Muscle of arm (tissue), 12 donors: Measurements from ENCODE around the gene SPAG16. TPM values are rescaled to one million over a fixed set of nuclear protein-coding genes. Genes with fewer than 3 reads are reported as not detected.

Source experiments
- DNase-seq: peaks from one replicate; pipeline ENCODE4 v3.0.0-alpha.2; 2013
- polyA plus RNA-seq, 12 donors: library from polyadenylated mRNA; unstranded; fragments of 120-200 nt; gene quantifications; one replicate each; pipeline ENCODE4 v1.2.1, GENCODE V29; 2013; ENCODE audit not compliant: insufficient read length in 12 of 12

The SPAG16 gene
- polyA plus RNA-seq, 12 donors, result 16.0 to 36.6 (median 21.1) TPM; not detected in 1

- no peak for DNase-seq
Measured at GRCh38 chr2:214247531-214247930, 963.3 kb downstream of the SPAG16 start.

- no peak for DNase-seq
Measured at GRCh38 chr2:214255046-214255445, 970.8 kb downstream of the SPAG16 start.

GRCh38 chr2:214261683-214262082 is 977.4 kb downstream of the SPAG16 start:
- no peak for DNase-seq

GRCh38 chr2:214264171-214264570 is 979.9 kb downstream of the SPAG16 start:
- no peak for DNase-seq

GRCh38 chr2:214265991-214266489 is 981.8 kb downstream of the SPAG16 start:
- DNase-seq, result no peak

GRCh38 chr2:214277880-214278279 is 993.6 kb downstream of the SPAG16 start:
- no peak for DNase-seq

- DNase-seq, result no peak
Measured at GRCh38 chr2:214286011-214286410, 1001.7 kb downstream of the SPAG16 start.

- no peak for DNase-seq
Measured at GRCh38 chr2:214293593-214293992, 1009.3 kb downstream of the SPAG16 start.

- DNase-seq, result no peak
Measured at GRCh38 chr2:214294426-214294825, 1010.2 kb downstream of the SPAG16 start.

- DNase-seq, result no peak
Measured at GRCh38 chr2:214297423-214297822, 1013.2 kb downstream of the SPAG16 start.

GRCh38 chr2:214310319-214310718 is 1026.1 kb downstream of the SPAG16 start:
- DNase-seq, result no peak

- DNase-seq, result no peak
Measured at GRCh38 chr2:214311031-214311533, 1026.8 kb downstream of the SPAG16 start.

GRCh38 chr2:214311931-214312749 is 1027.9 kb downstream of the SPAG16 start:
- DNase-seq, result no peak

- DNase-seq, result no peak
Measured at GRCh38 chr2:214315324-214315723, 1031.1 kb downstream of the SPAG16 start.

- DNase-seq, result no peak
Measured at GRCh38 chr2:214320211-214320610, 1035.9 kb downstream of the SPAG16 start.

GRCh38 chr2:214322662-214323061 is 1038.4 kb downstream of the SPAG16 start:
- no peak for DNase-seq

- DNase-seq, result no peak
Measured at GRCh38 chr2:214325404-214325803, 1041.1 kb downstream of the SPAG16 start.

- no peak for DNase-seq
Measured at GRCh38 chr2:214328941-214329340, 1044.7 kb downstream of the SPAG16 start.

- DNase-seq, result no peak
Measured at GRCh38 chr2:214341646-214342045, 1057.4 kb downstream of the SPAG16 start.

- no peak for DNase-seq
Measured at GRCh38 chr2:214358506-214358905, 1074.2 kb downstream of the SPAG16 start.

GRCh38 chr2:214361116-214361515 is 1076.9 kb downstream of the SPAG16 start:
- DNase-seq, result no peak

- no peak for DNase-seq
Measured at GRCh38 chr2:214365549-214365948, 1081.3 kb downstream of the SPAG16 start.

- DNase-seq, result no peak
Measured at GRCh38 chr2:214367171-214367570, 1082.9 kb downstream of the SPAG16 start.
